ENCODE data around the gene RND1.
"Not testable (repeated sequence)": the region's sequence is repeated elsewhere in the genome, so short reads cannot be mapped to it uniquely, and the experiment has no call there.

DNA sequence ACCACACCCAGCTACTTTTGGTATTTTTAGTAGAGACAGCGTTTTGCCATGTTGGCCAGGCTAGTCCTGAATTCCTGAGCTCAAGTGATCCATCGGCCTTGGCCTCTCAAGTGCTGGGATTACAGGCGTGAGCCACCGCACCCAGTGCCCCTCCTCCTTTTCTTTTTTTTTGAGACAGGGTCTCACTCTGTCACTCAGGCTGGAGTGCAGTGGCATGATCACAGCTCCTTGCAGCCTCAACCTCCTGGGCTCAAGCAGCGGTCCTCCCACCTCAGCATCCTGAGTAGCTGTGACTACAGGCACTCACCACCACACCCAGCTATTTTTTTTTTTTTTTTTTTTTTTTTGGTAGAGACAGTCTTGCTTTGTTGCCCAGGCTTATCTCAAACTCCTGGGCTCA lies 5.4 kb downstream of the RND1 start:
- TF ChIP-seq, protein P1, sequence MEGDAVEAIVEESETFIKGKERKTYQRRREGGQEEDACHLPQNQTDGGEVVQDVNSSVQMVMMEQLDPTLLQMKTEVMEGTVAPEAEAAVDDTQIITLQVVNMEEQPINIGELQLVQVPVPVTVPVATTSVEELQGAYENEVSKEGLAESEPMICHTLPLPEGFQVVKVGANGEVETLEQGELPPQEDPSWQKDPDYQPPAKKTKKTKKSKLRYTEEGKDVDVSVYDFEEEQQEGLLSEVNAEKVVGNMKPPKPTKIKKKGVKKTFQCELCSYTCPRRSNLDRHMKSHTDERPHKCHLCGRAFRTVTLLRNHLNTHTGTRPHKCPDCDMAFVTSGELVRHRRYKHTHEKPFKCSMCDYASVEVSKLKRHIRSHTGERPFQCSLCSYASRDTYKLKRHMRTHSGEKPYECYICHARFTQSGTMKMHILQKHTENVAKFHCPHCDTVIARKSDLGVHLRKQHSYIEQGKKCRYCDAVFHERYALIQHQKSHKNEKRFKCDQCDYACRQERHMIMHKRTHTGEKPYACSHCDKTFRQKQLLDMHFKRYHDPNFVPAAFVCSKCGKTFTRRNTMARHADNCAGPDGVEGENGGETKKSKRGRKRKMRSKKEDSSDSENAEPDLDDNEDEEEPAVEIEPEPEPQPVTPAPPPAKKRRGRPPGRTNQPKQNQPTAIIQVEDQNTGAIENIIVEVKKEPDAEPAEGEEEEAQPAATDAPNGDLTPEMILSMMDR (optimal IDR thresholded peaks at IDR 0.05 in 1 of 3, IDR thresholded peaks at IDR 0.05 in 1 of 3, conservative IDR thresholded peaks at IDR 0.05 in 1 of 3; ENCODE audit: extremely low read depth in 1 of 3, insufficient read depth in 2 of 3, low read length in 3 of 3): not testable (repeated sequence)
- not testable (repeated sequence) for TF ChIP-seq EZH2 (IDR thresholded peaks at IDR 0.05; ENCODE audit: low read length)

Measured in keratinocyte (primary cell).